ENCODE results near the gene SERPINB7.

Gene SERPINB7

GRCh38 chr18:63775166-63775730 lies at the start of gene SERPINB7:
TSS of gene SERPINB7 (plus strand) at chr18:63775418. CDS start at chr18:63782373, 6,955 bp downstream.
- peaks cover 5% of the 10 kb centered on the region for H3K4me1 Mint-ChIP-seq
- H3K9me3 Mint-ChIP-seq, result no peaks in the 10 kb centered on the region
- no peak within 1 kb of the TSS for H3K27ac Mint-ChIP-seq
- H3K4me3 Mint-ChIP-seq, result no peak within 1 kb of the TSS
- peaks cover 10% of the 10 kb centered on the region for H3K27me3 Mint-ChIP-seq (ENCODE audit: low read depth, poor library complexity)
- DNase-seq, result no peak
- TF ChIP-seq CTCF (IDR thresholded peaks at IDR 0.05), result no peak
- no peaks in the 10 kb centered on the region for H3K36me3 Mint-ChIP-seq (ENCODE audit: low read depth)

GRCh38 chr18:63725682-63726480 lies 49.3 kb upstream of the SERPINB7 start:
- TF ChIP-seq CTCF (IDR thresholded peaks at IDR 0.05), result no peak
- no peak for DNase-seq
- Mint-ChIP-seq H3K4me1 (no peaks in the 10 kb centered on the region), H3K4me3 (no peak overlapping the region), H3K9me3 (no peaks in the 10 kb centered on the region), H3K27ac (no peak overlapping the region), H3K36me3 (ENCODE audit: low read depth) (no peaks in the 10 kb centered on the region), H3K27me3 (ENCODE audit: low read depth, poor library complexity) (peaks cover 7% of the 10 kb centered on the region)

- H3K9me3 Mint-ChIP-seq, result no peaks in the 10 kb centered on the region
- TF ChIP-seq CTCF (IDR thresholded peaks at IDR 0.05), result no peak
- H3K27me3 Mint-ChIP-seq (ENCODE audit: low read depth, poor library complexity), result peaks cover 2% of the 10 kb centered on the region
- no peaks in the 10 kb centered on the region for H3K4me1 Mint-ChIP-seq
- no peak overlapping the region for H3K27ac Mint-ChIP-seq
- H3K4me3 Mint-ChIP-seq, result no peak overlapping the region
- no peak for DNase-seq
- H3K36me3 Mint-ChIP-seq (ENCODE audit: low read depth), result no peaks in the 10 kb centered on the region
Observed at GRCh38 chr18:63730773-63731172, 44.4 kb upstream of the SERPINB7 start.

- Mint-ChIP-seq H3K9me3 (no peaks in the 10 kb centered on the region), H3K27ac (no peak overlapping the region), H3K4me3 (no peak overlapping the region), H3K36me3 (ENCODE audit: low read depth) (no peaks in the 10 kb centered on the region), H3K27me3 (ENCODE audit: low read depth, poor library complexity) (no peaks in the 10 kb centered on the region), H3K4me1 (no peaks in the 10 kb centered on the region)
- no peak for TF ChIP-seq CTCF (IDR thresholded peaks at IDR 0.05)
- DNase-seq, result no peak
Observed at GRCh38 chr18:63731215-63731614, 44.0 kb upstream of the SERPINB7 start.

GRCh38 chr18:63736876-63737275 lies 38.3 kb upstream of the SERPINB7 start:
- Mint-ChIP-seq H3K9me3 (no peaks in the 10 kb centered on the region), H3K27ac (no peak overlapping the region), H3K27me3 (ENCODE audit: low read depth, poor library complexity) (no peaks in the 10 kb centered on the region), H3K4me1 (no peaks in the 10 kb centered on the region), H3K4me3 (no peak overlapping the region), H3K36me3 (ENCODE audit: low read depth) (no peaks in the 10 kb centered on the region)
- no peak for TF ChIP-seq CTCF (IDR thresholded peaks at IDR 0.05)
- no peak for DNase-seq

GRCh38 chr18:63741769-63742168 lies 33.4 kb upstream of the SERPINB7 start:
- DNase-seq, result no peak
- no peak for TF ChIP-seq CTCF (IDR thresholded peaks at IDR 0.05)
- Mint-ChIP-seq H3K4me1 (no peaks in the 10 kb centered on the region), H3K27ac (no peak overlapping the region), H3K9me3 (no peaks in the 10 kb centered on the region), H3K27me3 (ENCODE audit: low read depth, poor library complexity) (peaks cover 3% of the 10 kb centered on the region), H3K4me3 (no peak overlapping the region), H3K36me3 (ENCODE audit: low read depth) (no peaks in the 10 kb centered on the region)

Data from nephron progenitor cell (in vitro differentiated cells).